Measurements from ENCODE around the gene LRRC27.

DNA sequence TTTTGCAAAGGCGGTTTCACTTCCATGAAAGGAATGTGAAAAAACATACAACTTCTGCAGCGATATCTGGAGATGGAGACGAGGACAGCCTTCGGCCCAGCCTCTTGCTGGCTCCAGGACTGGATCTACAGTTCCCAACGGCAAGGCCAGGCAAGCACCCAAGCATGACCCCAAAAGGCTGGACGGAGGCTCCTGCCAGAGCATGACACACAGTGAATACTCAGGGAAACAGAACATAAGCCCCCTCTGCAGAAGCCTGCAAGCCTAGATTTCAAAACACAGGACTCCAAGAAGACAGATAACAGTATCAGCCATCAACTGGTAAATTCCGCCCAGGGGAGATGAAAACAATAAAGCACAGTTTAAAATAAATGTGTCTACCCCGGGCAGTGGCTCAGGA is 3.3 kb upstream of the LRRC27 start:
- TF ChIP-seq POLR2A (IDR thresholded peaks at IDR 0.05): no peak
- TF ChIP-seq, protein P1, sequence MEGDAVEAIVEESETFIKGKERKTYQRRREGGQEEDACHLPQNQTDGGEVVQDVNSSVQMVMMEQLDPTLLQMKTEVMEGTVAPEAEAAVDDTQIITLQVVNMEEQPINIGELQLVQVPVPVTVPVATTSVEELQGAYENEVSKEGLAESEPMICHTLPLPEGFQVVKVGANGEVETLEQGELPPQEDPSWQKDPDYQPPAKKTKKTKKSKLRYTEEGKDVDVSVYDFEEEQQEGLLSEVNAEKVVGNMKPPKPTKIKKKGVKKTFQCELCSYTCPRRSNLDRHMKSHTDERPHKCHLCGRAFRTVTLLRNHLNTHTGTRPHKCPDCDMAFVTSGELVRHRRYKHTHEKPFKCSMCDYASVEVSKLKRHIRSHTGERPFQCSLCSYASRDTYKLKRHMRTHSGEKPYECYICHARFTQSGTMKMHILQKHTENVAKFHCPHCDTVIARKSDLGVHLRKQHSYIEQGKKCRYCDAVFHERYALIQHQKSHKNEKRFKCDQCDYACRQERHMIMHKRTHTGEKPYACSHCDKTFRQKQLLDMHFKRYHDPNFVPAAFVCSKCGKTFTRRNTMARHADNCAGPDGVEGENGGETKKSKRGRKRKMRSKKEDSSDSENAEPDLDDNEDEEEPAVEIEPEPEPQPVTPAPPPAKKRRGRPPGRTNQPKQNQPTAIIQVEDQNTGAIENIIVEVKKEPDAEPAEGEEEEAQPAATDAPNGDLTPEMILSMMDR (IDR thresholded peaks at IDR 0.05): no peak
- TF ChIP-seq POLR2AphosphoS5 (IDR thresholded peaks at IDR 0.05): no peak

All from breast epithelium (tissue), 3 donors.